IMR-90 (cell line): Measurements from ENCODE around the gene AFAP1L2. TPM values are rescaled to one million over a fixed set of nuclear protein-coding genes. Genes with fewer than 3 reads are reported as not detected.

ENCODE experiments used
- ATAC-seq: fragments of 200-7000 bp; cut with Tn5 transposase; 2 replicates; pipeline ENCODE4 v1.9.1; 2020; ENCODE audit warnings: low read depth, mild to moderate bottlenecking, moderate library complexity
- BruUV-seq: library from RNA; stranded (reverse); fragments of 400-500 nt; replicated peaks from 2 replicates; lab custom pipeline; 2021; lab: Mats Ljungman, UMichigan
- CTCF ChIA-PET: fragments of 300-600 bp; formaldehyde crosslinking; extraction: SDS; loops from one replicate; lab custom pipeline; 2021; ENCODE audit warnings: antibody characterized with exemption; lab: Yijun Ruan, JAX
- POLR2A ChIA-PET: fragments of 300-600 bp; sonication (Branson Sonifier 250); formaldehyde crosslinking; loops from one replicate; lab custom pipeline; 2022; ENCODE audit warnings: antibody characterized with exemption; ENCODE audit not compliant: unreplicated experiment; lab: Charles Lee
- DNase-seq: peaks from one replicate; pipeline ENCODE4 v3.0.0; 2013
- H2AFZ ChIP-seq: replicated peaks from 2 replicates; pipeline ENCODE3; 2013; ENCODE audit warnings: low read length, mild to moderate bottlenecking; ENCODE audit not compliant: poor library complexity
- H2AK5ac ChIP-seq: 2 replicates; pipeline ENCODE4 v1.6.1; 2013; ENCODE audit warnings: low read depth, low read length, inconsistent platforms
- H2AK9ac ChIP-seq: replicated peaks from 2 replicates; pipeline ENCODE3; 2013; ENCODE audit warnings: mild to moderate bottlenecking, low read depth, low read length, moderate library complexity; ENCODE audit not compliant: poor library complexity
- H2BK120ac ChIP-seq: 2 replicates; pipeline ENCODE4 v1.6.1; 2013; ENCODE audit warnings: low read depth, low read length, inconsistent platforms
- H2BK15ac ChIP-seq: 3 replicates; pipeline ENCODE4 v1.6.1; 2013; ENCODE audit warnings: low read depth, low read length, inconsistent platforms
- H2BK20ac ChIP-seq: 2 replicates; pipeline ENCODE4 v1.6.1; 2013; ENCODE audit warnings: low read depth, mild to moderate bottlenecking, inconsistent platforms, low read length, moderate library complexity
- H2BK5ac ChIP-seq: 2 replicates; pipeline ENCODE4 v1.6.1; 2013; ENCODE audit warnings: mild to moderate bottlenecking, low read depth, low read length, inconsistent platforms; ENCODE audit not compliant: poor library complexity, severe bottlenecking
- H3K14ac ChIP-seq: replicated peaks from 2 replicates; pipeline ENCODE4 v1.6.1; 2013; ENCODE audit warnings: low read depth, low read length, inconsistent platforms
- H3K18ac ChIP-seq: 2 replicates; pipeline ENCODE4 v1.6.1; 2013; ENCODE audit warnings: low read depth, low read length, control low read depth
- H3K23ac ChIP-seq: 2 replicates; pipeline ENCODE4 v1.6.1; 2013; ENCODE audit warnings: low read depth, low read length, inconsistent platforms
- H3K27ac ChIP-seq: 2 replicates; pipeline ENCODE4 v1.5.1; 2013; ENCODE audit warnings: mild to moderate bottlenecking, control low read depth, low read length; ENCODE audit not compliant: insufficient read depth
- H3K27me3 ChIP-seq: 2 replicates; pipeline ENCODE4 v1.6.1; 2013; ENCODE audit warnings: low read length; ENCODE audit not compliant: control insufficient read depth, insufficient read depth
- H3K36me3 ChIP-seq: 2 replicates; pipeline ENCODE4 v1.6.1; 2013; ENCODE audit warnings: low read length, mixed read lengths; ENCODE audit not compliant: control insufficient read depth, insufficient read depth
- H3K4ac ChIP-seq: 2 replicates; pipeline ENCODE4 v1.6.1; 2013; ENCODE audit warnings: low read depth, low read length, inconsistent platforms
- H3K4me1 ChIP-seq: 2 replicates; pipeline ENCODE4 v1.6.1; 2013; ENCODE audit warnings: low read length, mixed read lengths; ENCODE audit not compliant: control insufficient read depth, insufficient read depth
- H3K4me2 ChIP-seq: 2 replicates; pipeline ENCODE4 v1.6.1; 2013; ENCODE audit warnings: low read depth, mild to moderate bottlenecking, control low read depth, low read length, moderate library complexity
- H3K4me3 ChIP-seq: 2 replicates; pipeline ENCODE4 v1.5.1; 2013; ENCODE audit warnings: low read depth, mild to moderate bottlenecking, control low read depth, low read length, moderate library complexity; ENCODE audit not compliant: insufficient read depth
- H3K56ac ChIP-seq: 2 replicates; pipeline ENCODE4 v1.6.1; 2013; ENCODE audit warnings: low read length, inconsistent platforms; ENCODE audit not compliant: insufficient read depth; ENCODE audit errors: extremely low read depth
- H3K79me1 ChIP-seq, 2 experiments: 2 replicates each; pipeline ENCODE4 v1.6.1; 2013; ENCODE audit warnings: low read length in 2 of 2, inconsistent platforms in 1 of 2, low read depth in 1 of 2
- H3K9ac ChIP-seq: 2 replicates; pipeline ENCODE4 v1.6.1; 2013; ENCODE audit warnings: low read depth, low read length, control low read depth
- H3K9me1 ChIP-seq: 2 replicates; pipeline ENCODE4 v1.6.1; 2013; ENCODE audit warnings: low read length, inconsistent platforms; ENCODE audit not compliant: insufficient read depth
- H3K9me3 ChIP-seq: 2 replicates; pipeline ENCODE4 v1.6.1; 2013; ENCODE audit warnings: low read length; ENCODE audit not compliant: control insufficient read depth, insufficient read depth
- H4K20me1 ChIP-seq: 2 replicates; pipeline ENCODE4 v1.6.1; 2013; ENCODE audit warnings: low read length, inconsistent platforms; ENCODE audit not compliant: insufficient read depth
- H4K5ac ChIP-seq: 2 replicates; pipeline ENCODE4 v1.6.1; 2013; ENCODE audit warnings: mild to moderate bottlenecking, low read depth, low read length, control low read depth
- H4K8ac ChIP-seq, 2 experiments: 2 replicates each; pipeline ENCODE4 v1.6.1; 2013; ENCODE audit warnings: low read depth in 2 of 2, low read length in 2 of 2, control low read depth in 1 of 2, inconsistent platforms in 1 of 2
- H4K91ac ChIP-seq: 2 replicates; pipeline ENCODE4 v1.6.1; 2013; ENCODE audit warnings: low read depth, low read length, inconsistent platforms; ENCODE audit not compliant: insufficient read depth
- CEBPB ChIP-seq: IDR thresholded peaks from 2 replicates; pipeline ENCODE4 v1.6.1; 2012; ENCODE audit warnings: low read depth, low read length, improper control_type of control experiment
- CHD1 ChIP-seq: IDR thresholded peaks from 2 replicates; pipeline ENCODE4 v1.6.1; 2012; ENCODE audit warnings: low read depth, low read length, improper control_type of control experiment
- ELK1 ChIP-seq: fragments of 150-350 bp; IDR thresholded peaks from 2 replicates; pipeline ENCODE4 v1.6.1; 2016; ENCODE audit warnings: low read depth, mild to moderate bottlenecking, low read length, moderate library complexity, borderline replicate concordance
- FOS ChIP-seq: fragments of 150-350 bp; IDR thresholded peaks from 2 replicates; pipeline ENCODE4 v1.6.1; 2016; ENCODE audit warnings: low read depth, low read length
- MAFK ChIP-seq: IDR thresholded peaks from 2 replicates; pipeline ENCODE4 v1.6.1; 2012; ENCODE audit warnings: low read depth, low read length, improper control_type of control experiment
- MAZ ChIP-seq: IDR thresholded peaks from 2 replicates; pipeline ENCODE4 v1.6.1; 2012; ENCODE audit warnings: low read depth, mild to moderate bottlenecking, low read length, improper control_type of control experiment, moderate library complexity, borderline replicate concordance
- NFE2L2 ChIP-seq: fragments of 150-350 bp; IDR thresholded peaks from 2 replicates; pipeline ENCODE4 v1.6.1; 2016; ENCODE audit warnings: low read depth, mild to moderate bottlenecking, low read length
- POLR2A ChIP-seq: IDR thresholded peaks from 2 replicates; pipeline ENCODE4 v1.6.1; 2012; ENCODE audit warnings: mild to moderate bottlenecking, low read depth, low read length
- RAD21 ChIP-seq: IDR thresholded peaks from 2 replicates; pipeline ENCODE4 v1.6.1; 2012; ENCODE audit warnings: low read length, improper control_type of control experiment
- RCOR1 ChIP-seq: IDR thresholded peaks from 2 replicates; pipeline ENCODE4 v1.6.1; 2012; ENCODE audit warnings: mild to moderate bottlenecking, low read length, improper control_type of control experiment; ENCODE audit not compliant: insufficient replicate concordance
- RFX5 ChIP-seq: IDR thresholded peaks from 2 replicates; pipeline ENCODE4 v1.8.0; 2012; ENCODE audit warnings: low read depth, mild to moderate bottlenecking, low read length, moderate library complexity
- SMC3 ChIP-seq: fragments of 150-350 bp; IDR thresholded peaks from 2 replicates; pipeline ENCODE4 v1.6.1; 2016; ENCODE audit warnings: low read depth, mild to moderate bottlenecking, antibody characterized with exemption, low read length, moderate library complexity
- WGBS, 2 experiments: methylation state at CpG; one replicate each; pipeline versions ENCODE4 v1.1.5 to v1.1.7; 2013; ENCODE audit warnings: missing lambda C conversion rate in 2 of 2; ENCODE audit not compliant: insufficient read length in 1 of 2; ENCODE audit errors: extremely low coverage in 2 of 2; 5-methylcytosine and 5-hydroxymethylcytosine counted together
- dilution Hi-C: fragments of 300-500 bp; cut with HindIII; formaldehyde crosslinking; loops from one replicate; pipeline ENCODE4 v1.14.3; 2018; ENCODE audit warnings: low sequenced_read_pairs; ENCODE audit not compliant: unreplicated experiment
- in situ Hi-C: fragments of 300-500 bp; cut with MboI; formaldehyde crosslinking; loops from 3 replicates; pipeline ENCODE4 v1.14.3; 2019; ENCODE audit warnings: low sequenced_read_pairs, inconsistent platforms, mixed read lengths
- intact Hi-C: fragments of 100-400 bp; cut with micrococcal nuclease; formaldehyde crosslinking; loops from 2 replicates; pipeline ENCODE4 v1.10.0; 2022
- polyA plus RNA-seq, 3 experiments: library from polyadenylated mRNA; depleted of rRNA; stranded (reverse); fragments of >200 nt; gene quantifications; 2 replicates each; pipeline ENCODE4 v1.2.3, GENCODE V29; 2012; ENCODE audit warnings: low replicate concordance in 1 of 3
- total RNA-seq: library from RNA; depleted of rRNA; stranded (reverse); fragments of >200 nt; gene quantifications from 2 replicates; pipeline ENCODE4 v1.2.3, GENCODE V29; 2012
- TF ChIP-seq, protein P1 (sequence below): conservative IDR thresholded peaks from 2 replicates; pipeline ENCODE4 v1.5.1; 2012; ENCODE audit warnings: mild to moderate bottlenecking, low read depth, low read length, improper control_type of control experiment

AFAP1L2 gene
- total and polyA plus RNA-seq, 2 of the 4 experiments (the other 2 are of a cell fraction), result under 0.01 to 0.10 TPM

GRCh38 chr10:114311023-114311422 lies 93.3 kb downstream of the AFAP1L2 start:
- H2AK9ac ChIP-seq, result no peak overlapping the region
- no peaks in the 10 kb centered on the region for H3K36me3 ChIP-seq
- H3K9ac ChIP-seq, result no peak overlapping the region
- CTCF ChIA-PET, result no interaction called here
- H4K8ac ChIP-seq, result no peak overlapping the region
- no peaks in the 10 kb centered on the region; the same call in 1 of the 2 replicates for H3K9me3 ChIP-seq
- POLR2A ChIA-PET, result no interaction called here
- no peak overlapping the region for H3K18ac ChIP-seq
- H3K79me1 ChIP-seq, result no peaks in the 10 kb centered on the region
- peaks cover 4% of the 10 kb centered on the region; the same call in 1 of the 2 replicates for H4K20me1 ChIP-seq
- H3K27me3 ChIP-seq, result peaks cover 16% of the 10 kb centered on the region
- H2BK5ac ChIP-seq, result no peak overlapping the region
- no peak overlapping the region for H3K23ac ChIP-seq
- dilution Hi-C loops (no loop called here), in situ Hi-C loops (no loop called here), intact Hi-C loops (no loop called here)
- H2BK20ac ChIP-seq, result no peak overlapping the region
- TF ChIP-seq SMC3, result no peak
- no peak for TF ChIP-seq MAFK
- no peak for TF ChIP-seq POLR2A
- no peak for TF ChIP-seq ELK1
- TF ChIP-seq, protein P1, sequence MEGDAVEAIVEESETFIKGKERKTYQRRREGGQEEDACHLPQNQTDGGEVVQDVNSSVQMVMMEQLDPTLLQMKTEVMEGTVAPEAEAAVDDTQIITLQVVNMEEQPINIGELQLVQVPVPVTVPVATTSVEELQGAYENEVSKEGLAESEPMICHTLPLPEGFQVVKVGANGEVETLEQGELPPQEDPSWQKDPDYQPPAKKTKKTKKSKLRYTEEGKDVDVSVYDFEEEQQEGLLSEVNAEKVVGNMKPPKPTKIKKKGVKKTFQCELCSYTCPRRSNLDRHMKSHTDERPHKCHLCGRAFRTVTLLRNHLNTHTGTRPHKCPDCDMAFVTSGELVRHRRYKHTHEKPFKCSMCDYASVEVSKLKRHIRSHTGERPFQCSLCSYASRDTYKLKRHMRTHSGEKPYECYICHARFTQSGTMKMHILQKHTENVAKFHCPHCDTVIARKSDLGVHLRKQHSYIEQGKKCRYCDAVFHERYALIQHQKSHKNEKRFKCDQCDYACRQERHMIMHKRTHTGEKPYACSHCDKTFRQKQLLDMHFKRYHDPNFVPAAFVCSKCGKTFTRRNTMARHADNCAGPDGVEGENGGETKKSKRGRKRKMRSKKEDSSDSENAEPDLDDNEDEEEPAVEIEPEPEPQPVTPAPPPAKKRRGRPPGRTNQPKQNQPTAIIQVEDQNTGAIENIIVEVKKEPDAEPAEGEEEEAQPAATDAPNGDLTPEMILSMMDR, result no peak
- TF ChIP-seq RCOR1, result no peak
- no peak for TF ChIP-seq CHD1
- no peak for TF ChIP-seq RAD21
- no peak for TF ChIP-seq MAZ
- TF ChIP-seq RFX5, result no peak
- TF ChIP-seq CEBPB, result no peak
- TF ChIP-seq NFE2L2, result no peak
- TF ChIP-seq FOS, result no peak
- no peak overlapping the region for H2AK5ac ChIP-seq
- H2BK120ac ChIP-seq, result no peak overlapping the region
- peaks cover 7% of the 10 kb centered on the region for H3K9me1 ChIP-seq
- DNase-seq, result no peak
- H4K5ac ChIP-seq, result no peak overlapping the region
- peaks cover 10% of the 10 kb centered on the region; the same call in 1 of the 2 replicates for H3K4me1 ChIP-seq
- H3K4ac ChIP-seq, result no peak overlapping the region
- no peak overlapping the region for H3K27ac ChIP-seq
- 60% methylated on average over 1 of the region's 6 CpGs; no CpG with 5 or more reads in 1 of the 2 experiments for WGBS, 2 experiments
- H2BK15ac ChIP-seq, result no peak overlapping the region
- no peak overlapping the region for H3K14ac ChIP-seq
- no peak for ATAC-seq
- H3K4me3 ChIP-seq, result no peak overlapping the region
- no peak overlapping the region for H4K91ac ChIP-seq
- no peak overlapping the region for H3K4me2 ChIP-seq
- H3K56ac ChIP-seq, result no peak overlapping the region
- no TSS peak for BruUV-seq
- no peak overlapping the region for H2AFZ ChIP-seq
